HEK293T (cell line): Measurements from ENCODE around the gene PPM1L.
"Not testable (repeated sequence)": the region's sequence is repeated elsewhere in the genome, so short reads cannot be mapped to it uniquely, and the experiment has no call there.

Source experiments
- CTCF ChIA-PET: fragments of 350-600 bp; formaldehyde crosslinking; extraction: SDS; loops from one replicate; lab custom pipeline; 2021; ENCODE audit warnings: antibody characterized with exemption, inconsistent platforms; lab: Yijun Ruan, JAX
- POLR2A ChIA-PET: fragments of 350-600 bp; formaldehyde crosslinking; extraction: SDS; loops from one replicate; lab custom pipeline; 2020; ENCODE audit warnings: antibody characterized with exemption, inconsistent platforms; lab: Yijun Ruan, JAX
- DNase-seq: peaks from one replicate; pipeline ENCODE4 v3.0.0; 2012; ENCODE audit warnings: mixed read lengths; ENCODE audit errors: extremely low spot score
- ARNT ChIP-seq: fragments of 450-650 bp; IDR thresholded peaks from 2 replicates; pipeline ENCODE4 v1.6.1; 2017; ENCODE audit warnings: mild to moderate bottlenecking
- BHLHE40 ChIP-seq: fragments of 450-650 bp; IDR thresholded peaks from 2 replicates; pipeline ENCODE4 v1.6.1; 2016; ENCODE audit warnings: mild to moderate bottlenecking, moderate library complexity, borderline replicate concordance
- CTBP1 ChIP-seq: fragments of 450-650 bp; IDR thresholded peaks from 2 replicates; pipeline ENCODE4 v1.6.1; 2016; ENCODE audit warnings: borderline replicate concordance
- ELF4 ChIP-seq: fragments of 450-650 bp; IDR thresholded peaks from 2 replicates; pipeline ENCODE4 v1.6.1; 2017; ENCODE audit warnings: antibody characterized with exemption
- FOXA1 ChIP-seq: fragments of 450-650 bp; IDR thresholded peaks from 2 replicates; pipeline ENCODE4 v1.6.1; 2016; ENCODE audit warnings: mild to moderate bottlenecking
- FOXK2 ChIP-seq: fragments of 450-650 bp; IDR thresholded peaks from 2 replicates; pipeline ENCODE4 v1.6.1; 2016; ENCODE audit warnings: mild to moderate bottlenecking
- FOXM1 ChIP-seq: fragments of 450-650 bp; IDR thresholded peaks from 2 replicates; pipeline ENCODE4 v1.6.1; 2017; ENCODE audit warnings: mild to moderate bottlenecking, borderline replicate concordance
- HDGF ChIP-seq: fragments of 450-650 bp; IDR thresholded peaks from 2 replicates; pipeline ENCODE4 v1.6.1; 2017; ENCODE audit warnings: antibody characterized with exemption, borderline replicate concordance
- L3MBTL2 ChIP-seq: fragments of 450-650 bp; conservative IDR thresholded peaks from 2 replicates; pipeline ENCODE4 v1.6.1; 2016; ENCODE audit warnings: mild to moderate bottlenecking
- LEF1 ChIP-seq: fragments of 450-650 bp; IDR thresholded peaks from 2 replicates; pipeline ENCODE4 v1.6.1; 2017; ENCODE audit warnings: mild to moderate bottlenecking, borderline replicate concordance
- NFRKB ChIP-seq: fragments of 450-650 bp; IDR thresholded peaks from 2 replicates; pipeline ENCODE4 v1.6.1; 2016; ENCODE audit warnings: mild to moderate bottlenecking, moderate library complexity
- SP1 ChIP-seq: fragments of 450-650 bp; IDR thresholded peaks from 2 replicates; pipeline ENCODE4 v1.6.1; 2017
- SUZ12 ChIP-seq: fragments of 450-650 bp; IDR thresholded peaks from 2 replicates; pipeline ENCODE4 v1.6.1; 2016; ENCODE audit warnings: mild to moderate bottlenecking
- TARDBP ChIP-seq: fragments of 450-650 bp; IDR thresholded peaks from 2 replicates; pipeline ENCODE4 v1.6.1; 2016
- ZNF384 ChIP-seq: fragments of 450-650 bp; IDR thresholded peaks from 2 replicates; pipeline ENCODE4 v1.6.1; 2016
- TF ChIP-seq, protein P1 (sequence below): fragments of 450-650 bp; IDR thresholded peaks from 2 replicates; pipeline ENCODE4 v1.6.1; 2016

PPM1L gene

DNA sequence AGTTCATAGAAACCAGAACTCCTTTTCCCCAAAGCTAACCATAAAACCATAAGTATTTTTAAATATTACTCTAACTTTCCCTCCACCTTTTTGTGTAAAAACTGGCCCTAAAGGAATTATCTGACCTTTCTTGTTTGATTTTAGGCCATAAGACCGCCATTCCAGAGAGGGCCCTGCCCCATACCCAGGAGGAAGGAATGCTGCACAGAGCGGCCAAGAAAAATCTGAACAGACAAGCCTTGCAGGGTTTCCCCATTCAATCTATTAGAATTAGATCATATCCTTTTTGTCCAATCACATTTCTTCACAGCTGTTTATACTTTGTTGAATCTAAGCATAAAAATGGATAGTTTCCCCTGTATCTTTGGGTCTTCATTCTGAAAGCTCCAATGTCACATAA is 252.1 kb downstream of the PPM1L start:
- ChIA-PET CTCF (no interaction called here), POLR2A (no interaction called here)
- TF ChIP-seq SUZ12: no peak
- no peak for TF ChIP-seq TARDBP
- no peak for TF ChIP-seq CTBP1
- TF ChIP-seq FOXK2: no peak
- TF ChIP-seq BHLHE40: no peak
- TF ChIP-seq ZNF384: no peak
- no peak for TF ChIP-seq LEF1
- TF ChIP-seq FOXM1: no peak
- no peak for TF ChIP-seq SP1
- TF ChIP-seq ARNT: no peak
- no peak for TF ChIP-seq FOXA1
- TF ChIP-seq L3MBTL2: no peak
- no peak for TF ChIP-seq ELF4
- no peak for TF ChIP-seq NFRKB
- TF ChIP-seq HDGF: no peak
- TF ChIP-seq, protein P1, sequence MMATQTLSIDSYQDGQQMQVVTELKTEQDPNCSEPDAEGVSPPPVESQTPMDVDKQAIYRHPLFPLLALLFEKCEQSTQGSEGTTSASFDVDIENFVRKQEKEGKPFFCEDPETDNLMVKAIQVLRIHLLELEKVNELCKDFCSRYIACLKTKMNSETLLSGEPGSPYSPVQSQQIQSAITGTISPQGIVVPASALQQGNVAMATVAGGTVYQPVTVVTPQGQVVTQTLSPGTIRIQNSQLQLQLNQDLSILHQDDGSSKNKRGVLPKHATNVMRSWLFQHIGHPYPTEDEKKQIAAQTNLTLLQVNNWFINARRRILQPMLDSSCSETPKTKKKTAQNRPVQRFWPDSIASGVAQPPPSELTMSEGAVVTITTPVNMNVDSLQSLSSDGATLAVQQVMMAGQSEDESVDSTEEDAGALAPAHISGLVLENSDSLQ: no peak
- DNase-seq: no peak

DNA sequence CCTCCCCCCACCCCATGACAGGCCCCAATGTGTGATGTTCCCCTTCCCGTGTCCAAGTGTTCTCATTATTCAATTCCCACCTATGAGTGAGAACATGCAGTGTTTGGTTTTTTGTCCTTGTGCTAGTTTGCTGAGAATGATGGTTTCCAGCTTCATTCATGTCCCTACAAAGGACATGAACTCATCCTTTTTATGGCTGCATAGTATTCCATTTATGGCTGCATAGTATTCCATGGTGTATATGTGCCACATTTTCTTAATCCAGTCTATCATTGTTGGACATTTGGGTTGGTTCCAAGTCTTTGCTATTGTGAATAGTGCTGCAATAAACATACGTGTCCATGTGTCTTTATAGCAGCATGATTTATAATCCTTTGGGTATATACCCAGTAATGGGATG is 254.1 kb downstream of the PPM1L start:
- DNase-seq, CTCF ChIA-PET, POLR2A ChIA-PET: not testable (repeated sequence)

DNA sequence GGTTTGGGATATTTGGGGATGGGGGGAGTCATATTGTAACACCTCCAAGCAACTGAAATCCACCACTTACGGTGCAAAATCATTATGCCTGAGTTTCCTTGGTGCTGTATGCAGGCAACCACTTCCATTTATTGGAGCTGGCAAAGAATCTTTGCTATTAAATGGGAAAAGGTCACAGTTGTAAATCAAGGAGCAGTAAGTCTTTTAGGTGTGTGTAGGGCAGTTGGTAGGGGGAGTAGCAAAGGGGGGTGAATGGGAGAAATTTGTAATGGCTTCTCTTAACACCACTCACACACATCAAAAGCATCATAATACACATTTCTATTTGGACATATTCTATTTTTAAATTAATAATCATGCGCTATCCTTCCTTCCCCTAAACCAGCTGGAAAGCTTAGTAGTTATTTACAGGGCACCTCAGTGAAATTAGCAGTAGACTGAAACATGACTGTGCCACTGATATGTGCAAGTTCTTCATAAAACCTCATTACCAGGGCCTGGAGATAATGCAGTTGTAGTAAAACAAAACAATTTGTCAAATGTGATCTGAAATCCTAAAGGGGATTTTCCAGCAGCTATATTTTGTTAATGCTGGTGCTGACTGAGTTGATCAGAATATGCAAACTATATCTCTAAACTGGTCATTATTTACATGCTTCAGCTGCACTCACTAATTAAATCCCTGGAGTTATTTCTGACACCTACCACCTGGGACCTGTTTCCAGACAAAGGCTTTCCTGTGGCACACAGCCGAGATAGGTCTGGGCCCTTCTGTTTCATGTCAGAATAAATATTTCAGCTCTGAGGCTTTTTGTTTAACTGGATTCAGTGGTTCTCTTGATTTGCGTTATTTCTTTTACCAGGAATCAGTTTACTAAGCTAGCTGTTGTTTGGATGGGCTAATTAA is 259.1 kb downstream of the PPM1L start:
- TF ChIP-seq HDGF (no peak), FOXK2 (no peak), BHLHE40 (no peak), SP1 (no peak), CTBP1 (no peak), TARDBP (no peak), SUZ12 (no peak), LEF1 (no peak), ARNT (no peak), ZNF384 (no peak), ELF4 (no peak), FOXA1 (no peak), L3MBTL2 (no peak), NFRKB (no peak)
- TF ChIP-seq, protein P1: no peak
- ChIA-PET POLR2A (no interaction called here), CTCF (no interaction called here)
- no peak for DNase-seq

DNA sequence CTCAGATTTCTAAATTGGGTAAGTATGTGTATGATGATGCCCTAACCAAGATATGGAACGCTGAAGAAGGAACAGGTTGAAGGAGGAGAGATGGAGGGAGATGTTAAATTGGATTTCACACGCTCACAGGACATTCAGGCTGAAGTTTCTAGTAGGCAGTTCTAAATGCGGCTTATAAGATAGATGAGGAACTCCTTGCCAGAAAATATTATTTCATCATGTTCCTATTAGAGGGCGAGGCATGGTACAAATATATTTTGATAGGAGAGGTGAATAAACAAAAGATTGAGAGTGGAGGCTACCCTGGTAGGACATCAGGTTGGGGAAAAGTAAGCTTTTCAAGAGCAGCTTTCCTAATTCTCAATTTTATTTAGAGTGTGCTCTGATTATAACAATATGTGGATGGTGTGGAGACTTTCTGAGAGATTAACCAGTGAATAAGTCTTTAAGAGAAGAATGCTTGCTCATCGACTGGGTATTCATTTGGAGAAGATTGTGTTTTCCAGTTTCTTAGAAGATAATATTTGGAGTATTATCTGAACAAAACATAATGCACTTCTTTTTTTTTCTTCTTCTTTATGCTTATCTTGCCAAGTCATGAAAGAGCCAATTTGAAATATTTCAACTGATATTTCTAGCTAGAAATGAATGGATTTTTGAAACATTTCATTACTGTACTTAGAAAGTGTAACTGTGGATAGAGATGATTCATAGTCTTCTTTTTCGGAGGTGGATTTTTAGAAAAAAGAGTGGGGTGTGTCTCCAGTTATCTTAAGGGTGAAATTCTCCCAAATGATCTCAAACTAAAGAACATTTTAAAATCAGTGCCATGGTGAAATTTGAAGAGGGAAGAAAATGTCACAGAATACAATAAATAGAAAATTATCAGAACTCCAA is 260.6 kb downstream of the PPM1L start:
- no peak for DNase-seq
- POLR2A ChIA-PET: no interaction called here
- TF ChIP-seq CTBP1 (no peak), NFRKB (no peak), ARNT (no peak), LEF1 (no peak), SUZ12 (no peak), BHLHE40 (no peak), FOXM1 (no peak), ELF4 (no peak), SP1 (no peak)
- TF ChIP-seq, protein P1: no peak

DNA sequence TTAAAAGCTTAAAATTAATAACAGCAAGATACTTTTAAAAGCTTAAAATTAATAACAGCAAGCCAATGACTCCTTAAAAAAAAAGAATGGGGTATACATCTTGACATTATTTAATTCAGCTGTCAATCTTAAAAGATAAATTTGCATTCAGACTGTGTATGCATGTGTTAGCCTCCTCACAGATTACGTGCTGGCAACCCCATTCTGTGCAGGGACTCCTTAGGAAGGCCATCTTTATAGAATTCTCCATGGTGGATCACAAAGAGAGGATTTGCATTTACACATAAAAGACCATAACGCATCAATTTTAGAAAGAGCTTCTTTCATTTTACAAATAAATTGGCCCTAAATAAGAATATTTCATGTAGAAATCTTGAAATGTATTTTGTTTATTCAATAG is 261.9 kb downstream of the PPM1L start:
- POLR2A ChIA-PET: no interaction called here
- no peak for DNase-seq
- TF ChIP-seq FOXM1 (no peak), HDGF (no peak), FOXK2 (no peak), SP1 (no peak), SUZ12 (no peak), NFRKB (no peak), ELF4 (no peak), FOXA1 (no peak), BHLHE40 (no peak), LEF1 (no peak), CTBP1 (no peak), TARDBP (no peak), ARNT (no peak), L3MBTL2 (no peak)
- TF ChIP-seq, protein P1: no peak
- CTCF ChIA-PET: no interaction called here

More for the DNA sequence above, 260.6 kb downstream of the PPM1L start:
- CTCF ChIA-PET: no interaction called here
